Activated CD8-positive, alpha-beta memory T cell treated with anti-CD3 and anti-CD28 coated beads, Interleukin-2, amount 50 U/mL, for 24 hours (primary cell): Measurements from ENCODE around the gene ZBTB7B.
"Not testable (repeated sequence)": the region's sequence is repeated elsewhere in the genome, so short reads cannot be mapped to it uniquely, and the experiment has no call there.

Source experiments
- DNase-seq: peaks from one replicate; pipeline ENCODE4 v3.0.0-alpha.2; 2020; ENCODE audit errors: extremely low read depth

Gene ZBTB7B

GRCh38 chr1:154968731-154969130 is 33.9 kb upstream of the ZBTB7B start:
- DNase-seq = no peak

- no peak for DNase-seq
Measured at GRCh38 chr1:154969246-154969645, 33.4 kb upstream of the ZBTB7B start.

- no peak for DNase-seq
Measured at GRCh38 chr1:154969860-154970452, 32.6 kb upstream of the ZBTB7B start.

GRCh38 chr1:154970631-154971340 is 31.8 kb upstream of the ZBTB7B start, which contains the start of gene SHC1:
TSS of gene SHC1 (minus strand) at chr1:154970747. CDS start at chr1:154970526, 221 bp downstream.
- no peak for DNase-seq

GRCh38 chr1:154971341-154971998 is 31.1 kb upstream of the ZBTB7B start:
- no peak for DNase-seq

- DNase-seq = no peak
Measured at GRCh38 chr1:154972213-154972516, 30.4 kb upstream of the ZBTB7B start.

- no peak for DNase-seq
Measured at GRCh38 chr1:154972517-154973343, 29.9 kb upstream of the ZBTB7B start.

GRCh38 chr1:154973344-154974101 is 29.1 kb upstream of the ZBTB7B start:
- DNase-seq = peak; percentile 90

GRCh38 chr1:154974102-154974807 is 28.3 kb upstream of the ZBTB7B start, which contains the start of gene CKS1B:
TSS of gene CKS1B (plus strand) at chr1:154974681. CDS start at chr1:154974746, 65 bp downstream.
- peak; percentile 89 for DNase-seq

GRCh38 chr1:154974808-154975408 is 27.7 kb upstream of the ZBTB7B start:
- DNase-seq = peak; percentile 87

- no peak for DNase-seq
Measured at GRCh38 chr1:154975409-154976059, 27.1 kb upstream of the ZBTB7B start.

GRCh38 chr1:154977762-154978161 is 24.8 kb upstream of the ZBTB7B start:
- not testable (repeated sequence) for DNase-seq

GRCh38 chr1:154978360-154978759 is 24.2 kb upstream of the ZBTB7B start:
- DNase-seq = no peak

GRCh38 chr1:154982341-154982740 is 20.3 kb upstream of the ZBTB7B start:
- DNase-seq = no peak

- DNase-seq = peak; percentile 93
Measured at GRCh38 chr1:154982897-154983648, 19.5 kb upstream of the ZBTB7B start, which contains the start of gene FLAD1. TSS of gene FLAD1 (plus strand) at chr1:154983344. CDS start at chr1:154983695, 351 bp downstream.

- DNase-seq = no peak
Measured at GRCh38 chr1:154983776-154984466, 18.7 kb upstream of the ZBTB7B start.

- not testable (repeated sequence) for DNase-seq
Measured at GRCh38 chr1:154986736-154987135, 15.9 kb upstream of the ZBTB7B start.

GRCh38 chr1:154987326-154987725 is 15.3 kb upstream of the ZBTB7B start:
- no peak for DNase-seq
